Astrocyte of the cerebellum (primary cell): ENCODE results near the gene C11orf58.

ENCODE experiments used
- DNase-seq: peaks from one replicate; pipeline ENCODE4 v3.0.0-alpha.2; 2011; ENCODE audit warnings: low read depth
- H3K4me3 ChIP-seq: 2 replicates; pipeline ENCODE4 v1.5.1; 2011; ENCODE audit warnings: mild to moderate bottlenecking, low read depth, low read length, moderate library complexity
- CTCF ChIP-seq: IDR thresholded peaks from 2 replicates; pipeline ENCODE4 v1.5.1; 2012; ENCODE audit warnings: low read length, low read depth, moderate library complexity, mild to moderate bottlenecking; ENCODE audit errors: missing control alignments
- in situ Hi-C: cut with HindIII; loops from 2 replicates; pipeline ENCODE4 v1.10.0; 2017; ENCODE audit warnings: low sequenced_read_pairs

C11orf58 gene

GRCh38 chr11:16749092-16749491, 10.6 kb downstream of the C11orf58 start:
- in situ Hi-C loops: no loop called here
- DNase-seq: no peak
- no peak overlapping the region for H3K4me3 ChIP-seq
- TF ChIP-seq CTCF: no peak

DNA sequence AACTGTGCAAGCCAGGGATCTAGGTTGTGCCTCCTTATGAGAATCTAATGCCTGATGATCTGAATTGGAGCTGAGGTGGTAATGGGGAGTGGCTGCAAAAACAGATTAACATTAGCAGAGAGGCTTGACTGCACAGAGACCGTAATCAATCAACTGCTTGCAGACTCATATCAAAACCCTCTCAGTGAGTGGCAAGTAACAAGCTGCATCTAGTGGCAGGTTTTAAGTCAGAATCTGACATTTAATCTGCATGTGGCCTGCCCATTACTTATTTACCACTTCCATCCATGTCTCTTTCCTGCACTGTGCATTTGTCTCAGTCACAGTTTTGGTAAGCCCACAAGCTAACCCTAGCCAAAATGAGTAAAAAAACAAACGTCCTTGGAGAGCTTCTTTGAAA, 11.2 kb downstream of the C11orf58 start:
- in situ Hi-C loops: no loop called here
- no peak overlapping the region for H3K4me3 ChIP-seq
- DNase-seq: no peak
- no peak for TF ChIP-seq CTCF

DNA sequence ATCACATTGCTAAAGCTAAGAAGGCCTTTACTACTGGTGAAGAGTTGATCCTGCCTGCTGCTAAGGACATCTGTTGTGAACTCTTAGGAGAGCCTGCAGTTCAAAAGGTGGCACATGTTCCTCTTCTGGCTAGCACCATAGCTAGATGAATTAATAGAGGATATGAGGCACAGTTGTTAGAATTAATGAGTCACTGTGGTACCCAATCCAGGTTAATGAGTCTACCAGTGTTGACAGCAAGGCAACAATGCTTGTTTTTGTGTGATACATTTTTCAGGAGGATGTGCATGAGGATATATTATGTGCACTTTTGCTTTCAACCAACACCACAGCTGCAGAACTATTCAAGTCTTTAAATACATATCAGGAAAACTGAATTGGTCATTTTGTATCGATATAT, 12.0 kb downstream of the C11orf58 start:
- in situ Hi-C loops: no loop called here
- no peak for DNase-seq
- no peak for TF ChIP-seq CTCF
- H3K4me3 ChIP-seq: no peak overlapping the region

DNA sequence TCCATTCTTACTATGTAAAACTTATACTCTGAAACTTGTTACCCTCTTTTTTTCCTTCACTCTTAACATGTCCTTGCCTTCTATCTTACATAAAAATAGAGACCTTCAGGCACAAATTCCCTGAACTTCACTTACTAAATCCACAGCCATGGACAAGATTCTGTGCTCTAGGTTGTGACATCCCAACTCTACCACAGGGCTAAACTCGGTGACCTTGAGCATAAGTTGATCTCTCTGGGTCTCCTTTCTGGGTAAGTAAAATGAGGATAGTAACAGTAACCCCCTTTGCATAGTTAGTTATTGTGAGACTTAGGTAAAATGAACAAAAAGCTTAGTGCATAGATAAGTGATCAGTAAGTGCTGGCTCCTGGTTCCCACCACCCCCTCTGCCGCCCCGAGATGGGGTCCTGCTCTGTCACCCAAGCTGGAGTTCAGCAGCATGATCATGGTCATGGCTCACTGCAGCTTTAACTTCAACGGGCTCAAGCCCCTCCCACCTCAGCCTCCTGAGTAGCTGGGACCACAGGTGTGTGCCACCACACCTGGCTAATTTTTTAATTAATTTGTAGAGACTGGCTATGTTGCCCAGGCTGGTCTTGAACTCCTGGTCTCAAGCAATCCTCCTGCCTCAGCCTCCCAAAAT, 20.1 kb downstream of the C11orf58 start:
- in situ Hi-C loops: no loop called here
- DNase-seq: no peak
- no peak for TF ChIP-seq CTCF
- H3K4me3 ChIP-seq: no peak overlapping the region

DNA sequence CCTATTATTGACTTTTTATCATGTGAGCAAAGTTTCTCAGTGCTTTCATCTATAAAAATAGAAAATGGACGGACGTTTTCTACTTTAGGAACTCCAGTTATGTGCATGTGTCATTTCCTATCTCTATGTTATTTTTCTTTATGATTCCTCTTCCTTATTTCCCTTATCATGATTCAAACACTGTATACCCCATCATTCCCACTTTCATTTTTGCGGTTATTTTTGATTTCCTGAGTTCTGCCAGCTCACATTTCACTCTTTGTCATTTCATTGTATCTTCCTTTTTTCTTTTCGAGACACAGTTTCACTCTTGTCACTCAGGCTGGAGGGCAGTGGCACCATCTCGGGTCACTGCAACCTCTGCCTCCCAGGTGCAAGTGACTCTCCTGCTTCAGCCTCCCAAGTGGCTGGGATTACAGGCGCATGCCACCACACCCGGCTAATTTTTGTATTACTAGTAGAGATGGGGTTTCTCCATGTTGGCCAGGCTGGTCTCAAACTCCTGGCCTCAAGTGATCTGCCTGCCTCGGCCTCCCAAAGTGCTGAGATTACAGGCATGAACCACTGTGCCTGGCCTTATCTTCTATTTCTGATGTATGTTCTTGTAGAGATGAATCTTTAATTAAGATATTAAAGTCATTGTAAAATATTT, 21.5 kb downstream of the C11orf58 start:
- TF ChIP-seq CTCF: no peak
- no peak for DNase-seq
- H3K4me3 ChIP-seq: no peak overlapping the region
- in situ Hi-C loops: no loop called here

DNA sequence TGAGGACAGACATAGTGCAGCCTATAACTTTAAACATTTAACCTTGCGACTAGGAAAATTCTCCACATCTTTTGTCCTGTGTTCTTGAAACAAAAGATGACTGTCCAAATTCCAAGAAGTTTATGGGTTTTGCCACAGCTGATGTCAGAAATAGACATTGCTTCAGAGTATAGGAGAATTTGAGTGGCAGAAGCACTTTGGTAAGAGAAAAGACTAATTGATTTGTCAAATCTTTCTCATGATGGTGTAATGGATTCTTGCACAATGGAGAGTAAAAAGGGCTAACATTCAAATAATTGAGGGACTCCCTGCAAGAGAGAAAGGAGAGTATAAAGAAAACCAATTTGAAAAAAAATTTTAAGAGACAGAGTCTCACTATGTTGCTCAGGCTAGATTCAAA, 25.3 kb downstream of the C11orf58 start:
- no peak for DNase-seq
- H3K4me3 ChIP-seq: no peak overlapping the region
- TF ChIP-seq CTCF: no peak
- in situ Hi-C loops: no loop called here
